H4 (cell line): Measurements from ENCODE around the gene APOA4. TPM values are rescaled to one million over a fixed set of nuclear protein-coding genes. Genes with fewer than 3 reads are reported as not detected.

ENCODE experiments used
- DNase-seq: peaks from one replicate; pipeline ENCODE4 v3.0.0-alpha.2; 2015; ENCODE audit warnings: low spot score
- total RNA-seq: library from RNA; depleted of rRNA; stranded (reverse); fragments of >200 nt; shearing (Covaris generic); gene quantifications from 2 replicates; pipeline ENCODE4 v1.2.3, GENCODE V29; 2014; rRNA removed

APOA4 gene
- not detected in 2 replicates for total RNA-seq

- no peak for DNase-seq
Measured at GRCh38 chr11:116823031-116823843, at the start of gene APOA4. TSS of gene APOA4 (minus strand) at chr11:116823304. CDS start at chr11:116823191, 113 bp downstream.

- DNase-seq, result peak; percentile 37
Measured at GRCh38 chr11:116871248-116871647, 48.1 kb upstream of the APOA4 start.

GRCh38 chr11:116870054-116870453, 47.0 kb upstream of the APOA4 start:
- no peak for DNase-seq

GRCh38 chr11:116869610-116870009, 46.5 kb upstream of the APOA4 start:
- no peak for DNase-seq

GRCh38 chr11:116868066-116868465, 45.0 kb upstream of the APOA4 start:
- no peak for DNase-seq

- no peak for DNase-seq
Measured at GRCh38 chr11:116867619-116868018, 44.5 kb upstream of the APOA4 start.

GRCh38 chr11:116866804-116867455, 43.8 kb upstream of the APOA4 start:
- no peak for DNase-seq

GRCh38 chr11:116865696-116866095, 42.6 kb upstream of the APOA4 start:
- DNase-seq, result no peak

- no peak for DNase-seq
Measured at GRCh38 chr11:116864531-116864930, 41.4 kb upstream of the APOA4 start.

GRCh38 chr11:116862951-116863350, 39.8 kb upstream of the APOA4 start:
- DNase-seq, result no peak

- DNase-seq, result no peak
Measured at GRCh38 chr11:116862185-116862584, 39.1 kb upstream of the APOA4 start.

GRCh38 chr11:116861539-116861938, 38.4 kb upstream of the APOA4 start:
- DNase-seq, result peak; percentile 25

GRCh38 chr11:116860303-116860702, 37.2 kb upstream of the APOA4 start:
- no peak for DNase-seq

GRCh38 chr11:116859175-116859574, 36.1 kb upstream of the APOA4 start:
- no peak for DNase-seq

GRCh38 chr11:116857936-116858335, 34.8 kb upstream of the APOA4 start:
- no peak for DNase-seq

- no peak for DNase-seq
Measured at GRCh38 chr11:116857316-116857715, 34.2 kb upstream of the APOA4 start.

GRCh38 chr11:116856423-116856822, 33.3 kb upstream of the APOA4 start:
- no peak for DNase-seq

- DNase-seq, result no peak
Measured at GRCh38 chr11:116855413-116855812, 32.3 kb upstream of the APOA4 start.

- DNase-seq, result peak; percentile 94
Measured at GRCh38 chr11:116853461-116854073, 30.5 kb upstream of the APOA4 start.

GRCh38 chr11:116852261-116853031, 29.3 kb upstream of the APOA4 start:
- no peak for DNase-seq

- DNase-seq, result no peak
Measured at GRCh38 chr11:116851626-116852025, 28.5 kb upstream of the APOA4 start.

GRCh38 chr11:116849486-116849885, 26.4 kb upstream of the APOA4 start:
- no peak for DNase-seq
